ENCODE data around the gene AGPAT3. TPM values are rescaled to one million over a fixed set of nuclear protein-coding genes. Genes with fewer than 3 reads are reported as not detected.

AGPAT3 gene
- total and polyA plus RNA-seq, 2 donors (not counting 3 experiments of a cell fraction or from before 2014, with no cell fraction given), result 39.9 to 76.7 TPM

DNA sequence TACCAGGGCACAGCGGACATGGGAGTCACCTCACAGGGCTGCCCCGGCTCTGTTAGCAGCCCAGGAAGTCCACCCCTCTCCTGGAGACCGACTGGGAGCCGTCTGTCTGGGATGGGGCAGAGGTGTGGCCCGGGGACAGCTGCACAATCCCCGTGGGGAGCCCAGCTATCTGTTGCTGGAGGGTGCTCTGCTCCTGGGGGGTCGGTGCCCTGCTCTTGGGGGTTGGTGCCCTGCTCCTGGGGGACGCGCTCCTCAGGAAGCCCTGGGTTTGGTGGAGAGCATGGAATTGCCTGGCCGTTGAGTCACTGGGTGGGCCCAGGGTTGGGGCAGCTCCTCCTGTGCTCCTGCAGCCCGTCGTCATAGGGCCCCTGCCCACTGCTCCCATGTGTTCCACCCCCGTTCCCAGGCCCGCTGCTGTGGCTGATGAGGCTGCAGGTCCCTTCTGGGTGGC, 39.3 kb downstream of the AGPAT3 start:
- POLR2A ChIA-PET, result no interaction called here
- BruUV-seq (replicated peaks), result no TSS peak
- H4K20me1 ChIP-seq (replicated peaks; ENCODE audit: control insufficient read depth, extremely low read depth, insufficient read depth, low read length), result no peaks in the 10 kb centered on the region
- no peak overlapping the region for H2AFZ ChIP-seq (ENCODE audit: low read depth, low read length)
- H3K9ac ChIP-seq (replicated peaks; ENCODE audit: extremely low read depth, insufficient read depth, low read length), result no peak overlapping the region
- CTCF ChIA-PET, result interaction anchor here (1.1 kb wide), 1 partner anchor 71 kb away, joined by 4 read pairs; no protein-coding TSS in a partner anchor
- no peaks in the 10 kb centered on the region for H3K9me1 ChIP-seq (replicated peaks; ENCODE audit: control insufficient read depth, extremely low read depth, insufficient read depth, low read length)
- no peak for DNase-seq (ENCODE audit: low read depth, low spot score)
- peaks cover 2% of the 10 kb centered on the region in 2 experiments for H3K36me3 ChIP-seq (ENCODE audit: control insufficient read depth in 2 of 2, extremely low read depth in 1 of 2, insufficient read depth in 2 of 2, low read length in 2 of 2)
- intact Hi-C loops (cut with micrococcal nuclease) (no loop called here), dilution Hi-C loops (cut with MboI; ENCODE audit: extremely low pct_ligation_motif_present, low sequenced_read_pairs) (no loop called here)
- FAIRE-seq, result no peak
- H3K4me2 ChIP-seq (ENCODE audit: insufficient read depth, low read length), result no peak overlapping the region
- H3K4me3 ChIP-seq (replicated peaks in 1 of 3; ENCODE audit: insufficient read depth in 1 of 3, low read depth in 1 of 3, low read length in 3 of 3), result no peak overlapping the region
- no peaks in the 10 kb centered on the region for H3K9me3 ChIP-seq (replicated peaks; ENCODE audit: control insufficient read depth, insufficient read depth, low read length)
- TF ChIP-seq POLR2AphosphoS5 (IDR thresholded peaks at IDR 0.05; ENCODE audit: insufficient read depth, low read depth, low read length) (no peak), FOS (IDR thresholded peaks at IDR 0.05; ENCODE audit: borderline replicate concordance, insufficient read depth, low read length) (no peak)
- no peaks in the 10 kb centered on the region for H3K27me3 ChIP-seq (ENCODE audit: control insufficient read depth in 2 of 2, insufficient read depth in 2 of 2, low read length in 2 of 2)
- peaks cover 7% of the 10 kb centered on the region for H3K4me1 ChIP-seq (ENCODE audit: control insufficient read depth, extremely low read depth, insufficient read depth, low read length)
- peaks cover 22% of the 10 kb centered on the region for H3K79me2 ChIP-seq (ENCODE audit: control insufficient read depth, insufficient read depth, low read length)
- H3K27ac ChIP-seq (ENCODE audit: insufficient read depth, low read depth, low read length), result no peak overlapping the region

DNA sequence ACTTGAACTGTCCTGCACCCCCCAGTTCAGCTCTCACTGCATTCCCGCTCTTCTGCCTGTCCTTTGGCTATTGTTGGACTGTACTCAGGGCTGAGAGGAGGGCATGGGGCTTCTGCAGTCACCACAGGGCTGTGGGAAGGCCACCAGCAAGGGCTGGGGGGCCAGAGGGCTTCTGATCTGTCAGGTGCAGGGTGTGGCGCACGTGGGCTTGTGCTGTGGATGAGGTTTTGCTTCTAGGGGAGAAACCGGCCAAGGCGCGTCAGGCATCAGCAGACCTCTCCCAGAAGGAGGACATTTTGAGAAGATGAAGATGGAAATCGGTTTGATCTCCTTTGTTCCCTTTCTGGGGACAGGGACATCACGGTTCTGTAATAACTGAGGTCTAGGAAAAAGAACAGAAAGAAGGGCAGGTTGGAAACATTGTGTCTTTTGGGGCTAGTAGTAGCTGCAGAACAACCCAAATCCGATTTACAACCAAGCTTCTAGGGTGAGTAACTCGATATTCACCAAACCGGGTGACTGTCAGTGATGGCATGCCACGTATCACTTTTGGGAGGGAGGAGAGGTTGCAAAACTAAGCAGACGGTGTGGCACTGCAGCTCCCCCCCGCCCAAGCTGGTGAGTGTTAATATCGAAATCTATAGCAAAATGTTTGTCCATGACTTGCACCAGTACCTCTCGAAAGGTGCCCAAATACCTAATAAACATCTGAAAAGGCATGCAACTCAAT, 40.9 kb downstream of the AGPAT3 start:
- no peak overlapping the region for H3K9ac ChIP-seq (replicated peaks; ENCODE audit: extremely low read depth, insufficient read depth, low read length)
- no peak overlapping the region for H3K4me3 ChIP-seq (replicated peaks in 1 of 3; ENCODE audit: insufficient read depth in 1 of 3, low read depth in 1 of 3, low read length in 3 of 3)
- H2AFZ ChIP-seq (ENCODE audit: low read depth, low read length), result no peak overlapping the region
- H3K79me2 ChIP-seq (ENCODE audit: control insufficient read depth, insufficient read depth, low read length), result peaks cover 15% of the 10 kb centered on the region
- DNase-seq (ENCODE audit: low read depth, low spot score) (no peak), FAIRE-seq (no peak)
- H3K9me3 ChIP-seq (replicated peaks; ENCODE audit: control insufficient read depth, insufficient read depth, low read length), result no peaks in the 10 kb centered on the region
- dilution Hi-C loops (cut with MboI; ENCODE audit: extremely low pct_ligation_motif_present, low sequenced_read_pairs), result no loop called here
- CTCF ChIA-PET, result interaction anchor here (1.1 kb wide), 1 partner anchor 69 kb away, joined by 4 read pairs; no protein-coding TSS in a partner anchor
- peaks cover 7% of the 10 kb centered on the region for H3K4me1 ChIP-seq (ENCODE audit: control insufficient read depth, extremely low read depth, insufficient read depth, low read length)
- intact Hi-C loops (cut with micrococcal nuclease), result no loop called here
- TF ChIP-seq FOS (IDR thresholded peaks at IDR 0.05; ENCODE audit: borderline replicate concordance, insufficient read depth, low read length), result no peak
- TF ChIP-seq MYC (IDR thresholded peaks at IDR 0.05; ENCODE audit: low read depth, low read length), result no peak
- no peak for TF ChIP-seq GATA2 (IDR thresholded peaks at IDR 0.05; ENCODE audit: insufficient read depth, insufficient read length, low read depth, low read length)
- no peak for TF ChIP-seq EZH2 (IDR thresholded peaks at IDR 0.05; ENCODE audit: borderline replicate concordance, low read depth, low read length, severe bottlenecking)
- no peak for TF ChIP-seq POLR2A (IDR thresholded peaks at IDR 0.05; ENCODE audit: low read depth, low read length)
- TF ChIP-seq JUN (IDR thresholded peaks at IDR 0.05; ENCODE audit: borderline replicate concordance, insufficient read depth, insufficient read length, low read depth), result no peak
- TF ChIP-seq, protein P1, sequence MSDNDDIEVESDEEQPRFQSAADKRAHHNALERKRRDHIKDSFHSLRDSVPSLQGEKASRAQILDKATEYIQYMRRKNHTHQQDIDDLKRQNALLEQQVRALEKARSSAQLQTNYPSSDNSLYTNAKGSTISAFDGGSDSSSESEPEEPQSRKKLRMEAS (IDR thresholded peaks at IDR 0.05; ENCODE audit: insufficient read depth, insufficient read length), result no peak
- TF ChIP-seq, protein P2, sequence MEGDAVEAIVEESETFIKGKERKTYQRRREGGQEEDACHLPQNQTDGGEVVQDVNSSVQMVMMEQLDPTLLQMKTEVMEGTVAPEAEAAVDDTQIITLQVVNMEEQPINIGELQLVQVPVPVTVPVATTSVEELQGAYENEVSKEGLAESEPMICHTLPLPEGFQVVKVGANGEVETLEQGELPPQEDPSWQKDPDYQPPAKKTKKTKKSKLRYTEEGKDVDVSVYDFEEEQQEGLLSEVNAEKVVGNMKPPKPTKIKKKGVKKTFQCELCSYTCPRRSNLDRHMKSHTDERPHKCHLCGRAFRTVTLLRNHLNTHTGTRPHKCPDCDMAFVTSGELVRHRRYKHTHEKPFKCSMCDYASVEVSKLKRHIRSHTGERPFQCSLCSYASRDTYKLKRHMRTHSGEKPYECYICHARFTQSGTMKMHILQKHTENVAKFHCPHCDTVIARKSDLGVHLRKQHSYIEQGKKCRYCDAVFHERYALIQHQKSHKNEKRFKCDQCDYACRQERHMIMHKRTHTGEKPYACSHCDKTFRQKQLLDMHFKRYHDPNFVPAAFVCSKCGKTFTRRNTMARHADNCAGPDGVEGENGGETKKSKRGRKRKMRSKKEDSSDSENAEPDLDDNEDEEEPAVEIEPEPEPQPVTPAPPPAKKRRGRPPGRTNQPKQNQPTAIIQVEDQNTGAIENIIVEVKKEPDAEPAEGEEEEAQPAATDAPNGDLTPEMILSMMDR (IDR thresholded peaks at IDR 0.05; ENCODE audit: extremely low read depth in 1 of 2, insufficient read depth in 1 of 2, low read depth in 1 of 2, low read length in 2 of 2), result no peak
- no peak for TF ChIP-seq POLR2AphosphoS5 (IDR thresholded peaks at IDR 0.05; ENCODE audit: insufficient read depth, low read depth, low read length)
- no TSS peak for BruUV-seq (replicated peaks)
- H3K36me3 ChIP-seq (ENCODE audit: control insufficient read depth in 2 of 2, extremely low read depth in 1 of 2, insufficient read depth in 2 of 2, low read length in 2 of 2), result peaks cover 2% of the 10 kb centered on the region in 2 experiments
- POLR2A ChIA-PET, result no interaction called here
- no peak overlapping the region for H3K27ac ChIP-seq (ENCODE audit: insufficient read depth, low read depth, low read length)
- no peaks in the 10 kb centered on the region for H4K20me1 ChIP-seq (replicated peaks; ENCODE audit: control insufficient read depth, extremely low read depth, insufficient read depth, low read length)
- H3K4me2 ChIP-seq (ENCODE audit: insufficient read depth, low read length), result no peak overlapping the region
- no peaks in the 10 kb centered on the region for H3K27me3 ChIP-seq (ENCODE audit: control insufficient read depth in 2 of 2, insufficient read depth in 2 of 2, low read length in 2 of 2)
- H3K9me1 ChIP-seq (replicated peaks; ENCODE audit: control insufficient read depth, extremely low read depth, insufficient read depth, low read length), result no peaks in the 10 kb centered on the region
